ENCODE measurements around the gene PKN1.

DNA sequence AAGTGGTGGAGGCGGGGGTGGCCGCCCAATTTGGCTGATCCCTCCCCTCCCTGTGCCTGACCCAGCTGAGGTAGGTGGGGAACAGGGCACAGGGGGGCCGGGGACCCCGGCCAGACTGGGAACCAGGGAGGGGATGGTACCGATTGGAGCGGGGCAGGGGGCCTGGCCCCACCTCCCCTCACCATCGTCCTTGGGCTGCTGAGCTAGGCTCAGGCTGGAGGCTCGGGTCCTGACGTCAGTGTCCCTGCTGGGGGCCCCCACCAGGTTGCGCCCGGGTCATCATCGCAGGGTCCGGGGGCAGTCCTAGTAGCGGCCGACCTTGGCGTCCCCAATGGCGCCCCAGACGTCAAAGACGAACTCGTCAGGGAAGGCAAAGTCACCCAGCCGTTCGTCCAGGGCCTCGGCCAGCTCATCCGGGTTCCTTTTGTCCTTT, 45.0 kb downstream of the PKN1 start:
- no peak for TF ChIP-seq POLR2AphosphoS5 (IDR thresholded peaks at IDR 0.05)
- TF ChIP-seq, protein P1, sequence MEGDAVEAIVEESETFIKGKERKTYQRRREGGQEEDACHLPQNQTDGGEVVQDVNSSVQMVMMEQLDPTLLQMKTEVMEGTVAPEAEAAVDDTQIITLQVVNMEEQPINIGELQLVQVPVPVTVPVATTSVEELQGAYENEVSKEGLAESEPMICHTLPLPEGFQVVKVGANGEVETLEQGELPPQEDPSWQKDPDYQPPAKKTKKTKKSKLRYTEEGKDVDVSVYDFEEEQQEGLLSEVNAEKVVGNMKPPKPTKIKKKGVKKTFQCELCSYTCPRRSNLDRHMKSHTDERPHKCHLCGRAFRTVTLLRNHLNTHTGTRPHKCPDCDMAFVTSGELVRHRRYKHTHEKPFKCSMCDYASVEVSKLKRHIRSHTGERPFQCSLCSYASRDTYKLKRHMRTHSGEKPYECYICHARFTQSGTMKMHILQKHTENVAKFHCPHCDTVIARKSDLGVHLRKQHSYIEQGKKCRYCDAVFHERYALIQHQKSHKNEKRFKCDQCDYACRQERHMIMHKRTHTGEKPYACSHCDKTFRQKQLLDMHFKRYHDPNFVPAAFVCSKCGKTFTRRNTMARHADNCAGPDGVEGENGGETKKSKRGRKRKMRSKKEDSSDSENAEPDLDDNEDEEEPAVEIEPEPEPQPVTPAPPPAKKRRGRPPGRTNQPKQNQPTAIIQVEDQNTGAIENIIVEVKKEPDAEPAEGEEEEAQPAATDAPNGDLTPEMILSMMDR (IDR thresholded peaks at IDR 0.05): no peak
